HG03469 (cell line): ENCODE data around the gene TRAF5.
"Not testable (repeated sequence)": the region's sequence is repeated elsewhere in the genome, so short reads cannot be mapped to it uniquely, and the experiment has no call there.

Experiments used
- ATAC-seq: cut with Tn5 transposase; IDR thresholded peaks from one replicate; pipeline ENCODE4 v1.9.1; 2021; ENCODE audit warnings: mild to moderate bottlenecking, moderate library complexity, moderate number of reproducible peaks; ENCODE audit not compliant: unreplicated experiment

The TRAF5 gene

DNA sequence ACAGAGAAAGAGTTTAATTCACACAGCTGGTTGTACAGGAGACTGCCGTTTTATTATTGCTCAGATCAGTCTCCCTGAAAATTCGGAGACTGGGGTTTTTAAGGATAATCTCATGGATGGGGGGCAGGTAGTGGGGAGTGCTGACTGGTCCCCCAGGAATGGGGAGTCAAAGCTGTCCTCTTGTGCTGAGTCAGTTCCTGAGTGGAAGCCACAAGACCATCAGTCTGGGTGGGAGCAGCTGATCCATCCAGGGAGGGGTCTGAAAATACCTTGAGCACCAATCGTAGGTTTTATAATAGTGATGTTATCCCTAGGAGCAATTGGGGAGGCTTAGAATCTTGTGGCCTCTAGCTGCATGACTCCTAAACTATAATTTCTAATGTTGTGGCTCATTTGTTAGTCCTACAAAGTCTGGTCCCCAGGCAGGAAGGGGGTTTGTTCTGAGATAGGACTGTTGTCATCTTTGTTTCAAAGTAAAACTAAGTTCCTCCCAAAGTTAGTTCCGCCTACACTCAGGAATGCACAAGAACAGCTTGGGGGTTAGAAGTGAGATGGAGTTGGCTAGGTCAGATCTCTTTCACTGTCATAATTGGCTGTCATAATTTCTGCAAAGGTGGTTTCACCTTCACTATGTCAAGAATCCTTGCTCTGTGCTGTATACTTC lies 50.3 kb downstream of the TRAF5 start:
- no peak for ATAC-seq

DNA sequence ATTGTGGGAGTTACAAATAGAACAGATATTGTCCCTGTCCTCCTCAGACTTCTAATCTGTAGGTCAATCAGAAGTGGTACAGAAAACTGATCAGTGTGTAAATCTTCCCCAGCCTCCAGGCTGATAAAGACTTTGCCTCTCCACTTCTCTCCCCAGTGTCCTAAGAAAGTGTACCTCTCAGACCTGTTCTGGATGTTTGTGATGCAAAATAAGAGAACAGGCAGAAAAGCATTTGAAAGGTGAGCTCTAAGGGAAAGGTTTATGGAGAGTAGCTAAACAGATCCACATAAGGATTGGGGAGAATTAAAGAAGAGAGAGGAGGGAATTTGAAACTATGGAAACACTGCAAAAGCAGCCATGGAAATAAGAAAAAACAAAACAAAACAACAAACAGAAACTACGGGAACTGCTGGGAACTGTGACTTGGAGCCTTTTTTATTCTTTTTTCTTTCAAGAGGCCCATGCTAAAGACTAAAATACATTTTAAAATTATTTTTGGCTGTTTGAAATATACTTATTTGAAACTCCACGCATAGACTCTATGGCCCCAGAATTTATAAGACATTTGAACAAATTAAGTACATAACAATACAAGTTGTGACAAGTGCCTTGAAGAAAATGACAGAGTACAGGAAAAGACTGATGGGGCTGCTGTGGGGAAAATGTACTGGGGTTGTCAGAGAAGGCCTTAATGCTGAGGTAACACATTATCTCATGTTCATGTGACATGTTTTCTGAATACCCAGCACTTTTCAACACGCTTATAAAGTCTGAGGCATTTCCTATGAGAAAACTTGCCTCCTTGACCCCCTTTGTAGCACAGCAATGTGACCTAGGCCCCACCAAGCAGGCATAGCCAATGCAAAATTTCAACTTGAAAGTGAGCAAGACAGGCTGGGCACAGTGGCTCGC lies 51.2 kb downstream of the TRAF5 start:
- ATAC-seq: no peak

DNA sequence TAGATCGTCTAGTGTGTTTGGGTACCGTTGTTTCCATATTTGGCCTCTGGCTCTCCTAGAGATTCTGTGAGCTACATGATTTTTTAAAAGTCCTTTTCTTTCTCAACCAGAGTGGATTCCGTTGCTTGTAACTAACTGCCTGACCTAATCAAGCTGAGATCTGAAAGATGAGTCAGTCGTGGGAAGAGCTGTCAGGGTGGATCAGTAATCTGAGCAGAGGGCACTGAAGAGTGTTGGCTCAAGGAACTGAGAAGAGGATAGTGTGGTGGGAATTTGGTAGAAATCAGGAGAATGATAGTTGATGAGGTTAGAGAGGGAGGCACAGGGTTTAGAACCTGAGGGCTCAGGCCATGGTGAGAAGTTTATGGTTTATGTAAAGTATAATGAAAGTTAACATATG lies 52.2 kb downstream of the TRAF5 start:
- ATAC-seq: no peak

DNA sequence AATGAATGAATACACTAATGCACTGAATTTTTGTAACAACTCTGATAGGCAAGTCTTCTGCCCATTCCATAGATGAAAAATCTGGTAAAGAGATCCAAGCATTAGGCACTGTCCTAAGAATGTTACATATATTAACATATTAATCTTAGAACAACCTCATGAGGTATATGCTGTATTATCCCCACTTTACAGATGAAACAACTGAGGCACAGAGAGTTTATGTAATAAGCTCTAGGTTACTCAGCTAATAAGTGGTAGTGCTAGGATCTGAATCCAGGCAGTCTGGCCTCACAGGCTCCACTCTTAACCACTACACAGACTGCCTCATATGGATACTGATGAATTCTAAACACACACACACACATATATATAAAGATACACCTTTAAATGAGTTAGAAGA lies 52.8 kb downstream of the TRAF5 start:
- no peak for ATAC-seq

DNA sequence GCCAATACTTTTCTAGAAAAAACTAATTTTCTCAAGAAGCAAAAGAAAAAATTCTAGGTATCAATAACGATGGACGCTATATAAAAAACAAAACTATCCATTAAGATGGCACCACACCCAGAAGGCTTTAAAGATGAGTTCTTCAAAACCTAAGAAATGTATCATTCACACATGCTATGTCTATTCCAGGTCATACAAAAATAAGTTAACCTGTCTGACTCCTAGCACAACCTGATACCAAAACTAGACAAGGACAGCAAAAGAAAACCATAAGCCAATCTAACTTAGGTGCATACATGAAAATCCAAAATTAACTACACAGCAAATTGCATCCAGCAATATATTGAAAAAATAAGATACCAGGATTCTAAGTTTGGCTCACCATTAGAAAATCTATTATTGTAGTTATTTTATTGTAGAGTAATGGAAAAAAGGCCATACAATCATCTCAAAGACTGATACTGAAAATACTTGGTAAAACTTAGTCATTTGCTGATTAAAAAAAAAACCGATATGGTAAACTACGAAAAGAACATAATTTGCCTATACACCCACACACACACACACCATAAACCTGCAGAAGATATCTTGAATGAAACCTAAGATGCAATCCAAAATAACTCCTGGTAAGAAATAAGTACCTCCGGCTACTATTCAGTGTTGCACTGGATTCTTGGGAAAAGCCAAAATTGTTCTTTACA lies 55.0 kb downstream of the TRAF5 start:
- ATAC-seq: no peak

DNA sequence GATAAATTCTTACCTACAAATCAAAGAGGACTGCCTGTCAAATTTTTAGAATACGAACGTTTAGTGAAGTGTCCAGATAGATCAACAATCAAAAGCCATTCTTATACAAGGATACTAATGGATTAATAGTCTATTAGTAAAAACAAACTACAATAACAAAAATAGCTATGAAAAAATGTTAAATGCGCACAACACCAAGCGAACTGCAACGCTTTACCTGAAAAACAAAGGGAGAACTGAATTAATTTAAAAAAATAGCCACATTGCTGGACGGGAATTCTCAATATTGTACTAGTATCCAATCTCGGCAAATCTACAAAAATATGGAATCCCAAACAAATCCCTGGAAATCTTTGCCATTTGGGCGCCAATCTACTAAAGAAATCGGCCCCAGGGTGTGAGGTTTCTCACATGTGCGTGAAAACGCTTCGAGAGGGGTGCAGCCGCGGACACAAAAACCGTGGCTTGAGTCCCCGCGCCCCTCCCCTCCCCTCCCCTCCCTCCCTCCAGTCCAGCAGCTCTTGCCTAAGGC lies 55.6 kb downstream of the TRAF5 start:
- ATAC-seq: no peak

DNA sequence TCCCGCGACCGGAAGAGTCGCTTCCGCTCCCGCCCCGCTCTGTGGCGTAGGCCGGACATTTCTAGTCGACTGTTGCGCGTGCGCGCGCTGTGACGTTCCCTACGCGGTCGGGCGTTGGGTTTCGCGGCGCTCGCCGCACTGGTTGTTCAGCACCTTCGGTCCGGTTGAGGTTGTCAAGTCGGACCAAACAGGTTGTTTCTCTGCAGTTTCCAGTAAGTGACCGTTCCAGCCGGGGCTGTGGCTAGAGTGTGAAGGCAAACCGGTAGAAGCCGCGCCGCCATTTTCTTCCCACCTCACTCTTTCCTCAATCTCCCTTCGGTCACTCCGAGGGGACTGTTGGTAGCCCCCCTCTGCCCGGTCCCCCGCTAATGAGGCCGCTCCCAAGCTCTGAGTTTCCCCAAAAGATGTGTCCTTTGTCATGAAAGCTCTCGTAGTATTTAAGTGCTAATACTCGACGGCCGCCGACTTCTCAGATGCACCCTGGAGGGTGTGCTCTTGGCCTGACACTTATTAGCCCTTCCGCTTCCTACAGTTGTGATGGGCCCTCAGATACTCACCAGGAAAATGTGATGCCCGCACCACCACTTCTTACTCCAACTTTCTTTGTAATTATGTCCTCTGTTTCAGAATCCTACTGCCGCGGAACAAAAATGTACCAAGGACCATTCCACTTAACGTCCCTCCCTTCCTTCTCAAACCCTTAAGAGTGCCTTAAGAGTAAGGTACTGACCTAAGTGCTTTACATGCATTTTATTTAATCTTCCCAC lies 56.3 kb downstream of the TRAF5 start:
- peak; percentile 88 for ATAC-seq

DNA sequence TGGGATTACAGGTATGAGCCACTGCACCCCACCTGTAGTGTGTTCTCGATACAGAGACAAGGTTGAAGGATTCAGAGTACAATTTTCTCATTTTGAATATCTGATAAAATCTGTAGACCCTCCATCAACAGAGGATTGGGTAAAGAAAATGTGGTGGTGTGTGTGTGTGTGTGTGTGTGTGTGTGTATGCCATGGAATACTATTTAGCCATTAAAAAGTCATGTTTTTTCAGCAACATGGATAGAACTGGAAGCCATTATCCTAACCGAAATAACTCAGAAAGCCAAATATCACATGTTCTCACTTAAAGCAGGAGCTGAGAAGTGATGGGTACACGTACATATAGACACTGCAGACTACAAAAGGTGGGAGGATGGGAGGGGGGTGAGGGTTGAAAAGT lies 57.9 kb downstream of the TRAF5 start:
- no peak for ATAC-seq

DNA sequence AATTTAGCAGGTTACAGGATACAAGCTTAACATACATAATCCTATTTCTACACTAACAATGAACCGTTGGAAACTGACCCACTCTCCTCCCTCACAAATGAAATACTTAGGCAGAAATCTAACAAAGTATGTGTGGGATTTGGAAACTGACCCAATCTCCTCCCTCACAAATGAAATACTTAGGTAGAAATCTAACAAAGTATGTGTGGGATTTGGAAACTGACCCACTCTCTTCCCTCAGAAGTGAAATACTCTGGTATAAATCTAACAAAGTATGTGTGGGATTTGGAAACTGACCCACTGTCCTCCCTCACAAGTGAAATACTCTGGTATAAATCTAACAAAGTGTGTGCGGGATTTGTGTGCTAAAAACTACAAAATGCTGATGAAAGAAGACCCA lies 60.3 kb downstream of the TRAF5 start:
- no peak for ATAC-seq

DNA sequence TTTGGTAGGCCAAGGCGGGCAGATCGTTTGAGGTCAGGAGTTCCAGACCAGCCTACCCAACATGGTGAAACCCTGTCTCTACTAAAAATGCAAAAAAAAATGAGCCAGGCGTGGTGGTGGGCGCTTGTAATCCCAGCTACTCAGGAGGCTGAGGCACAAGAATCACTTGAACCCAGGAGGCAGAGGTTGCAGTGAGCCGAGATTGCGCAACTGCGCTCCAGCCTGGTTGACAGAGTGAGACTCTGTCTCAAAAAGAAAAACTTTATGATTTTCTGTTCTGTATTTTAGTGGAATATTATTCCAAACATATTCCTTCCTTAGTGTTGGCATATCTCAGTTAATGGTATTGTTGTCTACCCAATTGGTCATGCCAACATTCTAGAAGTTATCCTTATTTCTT lies 64.2 kb downstream of the TRAF5 start:
- not testable (repeated sequence) for ATAC-seq

DNA sequence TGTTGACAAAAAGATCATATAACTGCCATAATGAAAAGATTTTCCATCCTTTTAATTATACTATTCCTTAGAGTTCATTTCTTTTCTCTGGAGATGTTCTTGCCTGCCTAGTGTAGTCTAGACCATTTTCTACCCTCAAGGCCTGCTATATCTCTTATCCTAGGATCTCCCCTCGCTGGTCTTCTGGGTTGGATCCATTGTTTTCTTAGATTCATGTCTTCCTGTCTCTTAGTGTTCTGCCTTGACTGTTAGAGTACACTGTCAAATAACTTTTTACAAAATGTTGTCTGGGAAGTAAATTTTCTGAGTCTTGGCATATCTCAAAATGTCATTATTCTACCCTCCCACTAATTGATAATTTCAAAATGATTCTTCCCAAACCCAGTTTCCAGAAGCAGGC lies 66.6 kb downstream of the TRAF5 start:
- no peak for ATAC-seq

DNA sequence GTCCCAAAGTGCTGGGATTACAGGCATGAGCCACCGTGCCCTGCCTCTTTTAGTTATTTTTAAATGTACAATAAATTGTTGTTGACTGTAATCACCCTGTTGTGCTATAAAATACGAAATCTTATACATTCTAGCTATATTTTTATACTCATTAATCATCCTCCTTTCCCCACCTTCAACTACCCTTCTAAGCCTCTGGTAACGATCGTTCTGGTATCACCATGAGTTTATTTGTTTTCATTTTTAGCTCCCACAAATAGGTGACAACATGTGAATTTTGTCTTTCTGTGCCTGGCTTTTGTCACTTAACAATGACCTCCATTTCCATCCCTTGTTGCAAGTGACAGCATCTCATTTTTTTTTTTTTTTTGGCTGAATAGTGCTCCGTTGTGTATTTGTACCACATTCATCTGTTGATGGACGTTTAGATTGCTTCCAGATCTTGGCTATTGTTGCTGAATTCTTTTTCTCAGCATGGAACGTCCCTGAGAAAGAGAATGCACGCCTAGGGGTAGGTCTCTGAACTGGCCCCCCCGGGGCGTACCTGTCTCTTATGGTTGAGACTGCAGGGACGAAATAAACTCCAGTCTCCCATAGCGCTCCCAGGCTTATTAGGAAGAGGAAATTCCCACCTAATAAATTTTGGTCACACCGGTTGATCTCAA lies 71.8 kb downstream of the TRAF5 start:
- not testable (repeated sequence) for ATAC-seq

DNA sequence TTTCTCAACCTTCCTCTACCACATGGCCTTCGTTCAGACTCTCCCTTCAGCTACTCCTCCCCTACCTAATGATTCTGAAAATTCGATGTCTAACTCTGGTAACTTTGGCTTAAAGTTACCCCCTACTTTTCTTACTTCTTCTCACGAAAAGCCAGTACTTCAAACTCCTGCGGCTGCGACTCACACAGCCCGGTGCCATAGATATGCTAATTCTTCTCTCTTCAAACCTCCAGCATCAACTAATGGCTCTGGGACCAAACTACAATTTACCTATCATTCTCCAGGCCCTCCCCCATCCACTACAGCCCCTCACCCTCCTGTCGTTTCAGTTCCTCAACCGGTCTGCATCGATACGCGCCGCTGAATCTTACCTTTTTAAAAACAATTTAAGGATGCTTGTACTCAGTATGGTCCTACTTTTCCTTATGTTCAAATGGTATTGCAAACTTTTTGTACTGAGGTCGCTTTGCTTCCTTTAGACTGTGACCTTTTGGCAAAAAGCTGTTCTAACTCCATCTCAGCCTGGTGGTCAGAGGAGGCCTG lies 73.3 kb downstream of the TRAF5 start:
- not testable (repeated sequence) for ATAC-seq

DNA sequence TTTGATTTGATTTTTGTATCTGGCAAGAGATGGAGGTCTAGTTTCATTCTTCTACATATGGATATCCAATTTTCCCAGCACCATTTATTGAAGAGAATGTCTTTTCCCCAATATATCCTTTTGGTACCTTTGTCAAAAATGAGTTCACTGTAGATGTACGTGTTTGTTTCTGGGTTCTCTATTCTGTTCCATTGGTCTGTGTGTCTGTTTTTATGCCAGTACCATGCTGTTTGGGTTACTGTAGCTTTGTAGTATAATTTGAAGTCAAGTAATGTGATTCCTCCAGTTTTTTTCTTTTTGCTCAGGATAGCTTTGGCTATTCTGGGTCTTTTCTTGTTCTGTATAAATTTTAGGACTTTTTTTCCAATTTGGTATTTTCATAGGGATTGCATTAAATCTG lies 75.1 kb downstream of the TRAF5 start:
- not testable (repeated sequence) for ATAC-seq

DNA sequence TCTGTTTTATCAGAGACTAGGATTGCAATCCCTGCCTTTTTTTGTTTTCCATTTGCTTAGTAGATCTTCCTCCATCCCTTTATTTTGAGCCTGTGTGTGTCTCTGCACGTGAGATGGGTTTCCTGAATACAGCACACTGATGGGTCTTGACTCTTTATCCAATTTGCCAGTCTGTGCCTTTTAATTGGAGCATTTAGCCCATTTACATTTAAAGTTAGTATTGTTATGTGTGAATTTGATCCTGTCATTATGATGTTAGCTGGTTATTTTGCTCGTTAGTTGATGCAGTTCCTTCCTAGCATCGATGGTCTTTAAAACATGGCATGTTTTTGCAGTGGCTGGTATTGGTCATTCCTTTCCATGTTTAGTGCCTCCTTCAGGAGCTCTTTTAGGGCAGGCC lies 79.5 kb downstream of the TRAF5 start:
- not testable (repeated sequence) for ATAC-seq

DNA sequence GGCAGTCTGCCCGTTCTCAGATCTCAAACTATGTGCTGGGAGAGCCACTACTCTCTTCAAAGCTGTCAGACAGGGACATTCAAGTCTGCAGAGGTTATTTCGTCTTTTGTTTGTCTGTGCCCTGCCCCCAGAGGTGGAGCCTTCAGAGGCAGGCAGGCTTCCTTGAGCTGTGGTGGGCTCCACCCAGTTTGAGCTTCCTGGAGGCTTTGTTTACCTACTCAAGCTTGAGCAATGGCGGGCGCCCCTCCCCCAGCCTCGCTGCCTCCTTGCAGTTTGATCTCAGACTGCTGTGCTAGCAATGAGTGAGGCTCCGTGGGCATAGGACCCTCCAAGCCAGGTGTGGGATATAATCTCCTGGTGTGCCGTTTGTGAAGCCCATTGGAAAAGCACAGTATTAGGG lies 81.1 kb downstream of the TRAF5 start:
- not testable (repeated sequence) for ATAC-seq

DNA sequence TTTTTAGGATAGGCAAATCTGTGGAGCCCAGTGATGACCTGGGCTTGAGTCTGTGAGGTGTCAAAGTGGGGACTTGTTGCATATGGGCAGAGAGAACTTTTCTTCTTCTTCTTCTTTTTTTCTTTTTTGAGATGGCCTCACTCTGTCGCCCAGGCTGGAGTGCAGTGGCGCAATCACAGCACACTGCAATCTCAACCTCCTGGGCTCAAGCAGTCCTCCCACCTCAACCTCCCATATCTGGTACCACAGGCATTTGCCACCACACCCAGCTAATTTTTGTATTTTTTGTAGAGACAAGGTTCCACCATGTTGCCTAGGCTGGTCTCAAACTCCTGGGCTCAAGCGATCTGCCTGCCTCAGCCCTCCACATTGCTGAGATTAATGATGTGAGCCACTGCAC lies 85.0 kb downstream of the TRAF5 start:
- no peak for ATAC-seq

DNA sequence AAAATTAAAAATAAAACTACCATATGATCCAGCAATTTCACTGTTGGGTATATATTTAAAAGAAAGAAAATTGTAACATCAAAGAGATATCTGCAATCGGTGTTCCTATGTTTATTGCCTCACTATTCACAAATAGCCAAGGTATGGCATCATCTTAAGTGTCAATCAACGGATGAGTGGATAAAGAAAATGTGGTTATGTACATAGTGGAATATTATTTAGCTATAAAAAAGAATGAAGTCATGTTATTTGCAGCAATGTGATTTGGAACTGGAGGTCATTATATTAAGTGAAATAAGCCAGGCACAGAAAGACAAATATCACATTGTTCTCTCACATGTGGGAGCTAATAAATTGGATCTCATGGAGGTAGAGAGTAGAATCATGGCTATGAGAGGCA lies 89.1 kb downstream of the TRAF5 start:
- no peak for ATAC-seq

DNA sequence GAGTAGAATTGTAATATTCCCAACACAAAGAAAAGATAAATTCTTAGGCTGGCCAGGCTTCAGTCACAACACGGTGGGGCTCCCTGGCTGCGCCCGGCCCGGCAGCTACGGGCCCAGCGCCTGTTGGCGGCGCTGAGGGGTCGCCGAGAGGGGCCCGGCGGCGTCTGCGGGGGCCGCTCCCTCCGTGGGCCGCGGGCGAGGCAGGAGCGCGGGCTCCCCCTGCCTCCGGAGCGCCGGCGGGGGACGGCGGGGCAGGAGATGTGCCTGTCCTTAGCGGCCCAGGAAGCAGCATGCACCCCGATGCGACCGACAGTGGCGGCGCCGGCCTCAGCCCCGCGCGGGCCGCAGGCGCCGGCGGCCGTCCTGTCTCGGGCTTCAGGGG lies 89.6 kb downstream of the TRAF5 start:
- peak; percentile 25 for ATAC-seq
